ENCODE measurements around the gene COL6A3. TPM values are rescaled to one million over a fixed set of nuclear protein-coding genes. Genes with fewer than 3 reads are reported as not detected.

COL6A3 gene
- total RNA-seq, 1 experiment from 2014 or later, result 0.57 TPM

GRCh38 chr2:237283131-237283928 is 130.6 kb downstream of the COL6A3 start:
- Histone ChIP-seq H3K4me2 (no peak overlapping the region), H3K79me2 (ENCODE audit: low read depth) (no peaks in the 10 kb centered on the region), H4K20me1 (ENCODE audit: insufficient read depth) (no peaks in the 10 kb centered on the region), H3F3A (ENCODE audit: insufficient read depth, low read depth) (no peaks in the 10 kb centered on the region), H3K36me3 (ENCODE audit: low read depth) (no peaks in the 10 kb centered on the region), H3K9me2 (ENCODE audit: insufficient read depth) (no peaks in the 10 kb centered on the region), H3K27ac (no peak overlapping the region), H3K9me3 (ENCODE audit: insufficient read depth, low read depth) (no peaks in the 10 kb centered on the region), H3K27me3 (ENCODE audit: insufficient read depth, low read depth) (no peaks in the 10 kb centered on the region), H2AFZ (no peak overlapping the region), H3K4me1 (replicated peaks; ENCODE audit: insufficient read depth) (peaks cover 15% of the 10 kb centered on the region; the same call in 1 of the 2 replicates), H3K4me3 (no peak overlapping the region)
- TF ChIP-seq EZH2 (IDR thresholded peaks at IDR 0.05; ENCODE audit: low read depth), result no peak
- BruUV-seq (replicated peaks), result no TSS peak
- POLR2A ChIA-PET (ENCODE audit: unreplicated experiment), result no interaction called here
- peak in 1 of 2 experiments; percentile 43 for DNase-seq
- intact Hi-C loops (cut with micrococcal nuclease; ENCODE audit: unreplicated experiment), result no loop called here
- CTCF ChIA-PET, result interaction anchor here (0.6 kb wide), 1 partner anchor 149 kb away, joined by 6 read pairs; no protein-coding TSS in a partner anchor

- DNase-seq, result no peak
- CTCF ChIA-PET, result interaction anchor here (0.5 to 0.6 kb wide), 2 partner anchors 149 to 1198 kb away, joined by 6 read pairs; no protein-coding TSS in a partner anchor
Measured at GRCh38 chr2:237282568-237283128, 131.3 kb downstream of the COL6A3 start.

GRCh38 chr2:237281836-237282306 is 132.1 kb downstream of the COL6A3 start:
- H3K4me2 ChIP-seq, result no peak overlapping the region
- POLR2A ChIA-PET (ENCODE audit: unreplicated experiment), result no interaction called here
- no TSS peak for BruUV-seq (replicated peaks)

More at GRCh38 chr2:237282568-237283128, 131.3 kb downstream of the COL6A3 start:
- POLR2A ChIA-PET (ENCODE audit: unreplicated experiment), result no interaction called here
- intact Hi-C loops (cut with micrococcal nuclease; ENCODE audit: unreplicated experiment), result no loop called here
- Histone ChIP-seq H4K20me1 (ENCODE audit: insufficient read depth) (no peaks in the 10 kb centered on the region), H2AFZ (no peak overlapping the region), H3K4me2 (no peak overlapping the region), H3K4me3 (no peak overlapping the region), H3K9me2 (ENCODE audit: insufficient read depth) (no peaks in the 10 kb centered on the region), H3K36me3 (ENCODE audit: low read depth) (no peaks in the 10 kb centered on the region), H3K27ac (no peak overlapping the region), H3K27me3 (ENCODE audit: insufficient read depth, low read depth) (no peaks in the 10 kb centered on the region), H3F3A (ENCODE audit: insufficient read depth, low read depth) (no peaks in the 10 kb centered on the region), H3K9me3 (ENCODE audit: insufficient read depth, low read depth) (no peaks in the 10 kb centered on the region), H3K4me1 (replicated peaks; ENCODE audit: insufficient read depth) (peaks cover 15% of the 10 kb centered on the region; the same call in 1 of the 2 replicates), H3K79me2 (ENCODE audit: low read depth) (no peaks in the 10 kb centered on the region)
- BruUV-seq (replicated peaks), result no TSS peak
- TF ChIP-seq CTCF (conservative IDR thresholded peaks at IDR 0.05), result no peak
- no peak for TF ChIP-seq EZH2 (IDR thresholded peaks at IDR 0.05; ENCODE audit: low read depth)

More at GRCh38 chr2:237281836-237282306, 132.1 kb downstream of the COL6A3 start:
- peak in 1 of 2 experiments; percentile 43 for DNase-seq
- H4K20me1 ChIP-seq (ENCODE audit: insufficient read depth), result no peaks in the 10 kb centered on the region
- no peak overlapping the region for H2AFZ ChIP-seq
- intact Hi-C loops (cut with micrococcal nuclease; ENCODE audit: unreplicated experiment), result no loop called here
- H3K36me3 ChIP-seq (ENCODE audit: low read depth), result no peaks in the 10 kb centered on the region
- peaks cover 15% of the 10 kb centered on the region; the same call in 1 of the 2 replicates for H3K4me1 ChIP-seq (replicated peaks; ENCODE audit: insufficient read depth)
- H3K79me2 ChIP-seq (ENCODE audit: low read depth), result no peaks in the 10 kb centered on the region
- H3K4me3 ChIP-seq, result no peak overlapping the region
- no peaks in the 10 kb centered on the region for H3F3A ChIP-seq (ENCODE audit: insufficient read depth, low read depth)
- no peaks in the 10 kb centered on the region for H3K9me3 ChIP-seq (ENCODE audit: insufficient read depth, low read depth)
- no peaks in the 10 kb centered on the region for H3K9me2 ChIP-seq (ENCODE audit: insufficient read depth)
- H3K27me3 ChIP-seq (ENCODE audit: insufficient read depth, low read depth), result no peaks in the 10 kb centered on the region
- CTCF ChIA-PET, result interaction anchor here (0.6 kb wide), 1 partner anchor 110 kb away, joined by 3 read pairs; no protein-coding TSS in a partner anchor
- H3K27ac ChIP-seq, result no peak overlapping the region
- TF ChIP-seq CTCF (conservative IDR thresholded peaks at IDR 0.05), result no peak

All from PC-9 (cell line).